GM19468 (cell line): ENCODE results near the gene SCGB1C2.
"Not testable (repeated sequence)": the region's sequence is repeated elsewhere in the genome, so short reads cannot be mapped to it uniquely, and the experiment has no call there.

Source experiments
- ATAC-seq: cut with Tn5 transposase; IDR thresholded peaks from one replicate; pipeline ENCODE4 v1.9.1; 2021; ENCODE audit warnings: mild to moderate bottlenecking, moderate library complexity, moderate number of reproducible peaks; ENCODE audit not compliant: unreplicated experiment; ENCODE audit errors: extremely low read depth

The SCGB1C2 gene

GRCh38 chr17:164303-165235 lies 27.2 kb downstream of the SCGB1C2 start:
- ATAC-seq = no peak

- ATAC-seq = no peak
Measured at GRCh38 chr17:165939-166338, 28.6 kb downstream of the SCGB1C2 start.

GRCh38 chr17:168614-169013 lies 31.2 kb downstream of the SCGB1C2 start:
- not testable (repeated sequence) for ATAC-seq

GRCh38 chr17:170130-170670 lies 32.8 kb downstream of the SCGB1C2 start:
- ATAC-seq = no peak

GRCh38 chr17:171871-172270 lies 34.5 kb downstream of the SCGB1C2 start:
- no peak for ATAC-seq

- no peak for ATAC-seq
Measured at GRCh38 chr17:172401-172800, 35.0 kb downstream of the SCGB1C2 start.

GRCh38 chr17:173166-173911 lies 36.0 kb downstream of the SCGB1C2 start:
- ATAC-seq = no peak

- no peak for ATAC-seq
Measured at GRCh38 chr17:177155-177554, 39.8 kb downstream of the SCGB1C2 start.

- ATAC-seq = no peak
Measured at GRCh38 chr17:177762-178161, 40.4 kb downstream of the SCGB1C2 start.

- ATAC-seq = no peak
Measured at GRCh38 chr17:178292-179065, 41.1 kb downstream of the SCGB1C2 start.

GRCh38 chr17:179066-179432 lies 41.7 kb downstream of the SCGB1C2 start:
- no peak for ATAC-seq

GRCh38 chr17:179781-180380 lies 42.5 kb downstream of the SCGB1C2 start:
- ATAC-seq = no peak

- ATAC-seq = no peak
Measured at GRCh38 chr17:180381-181244, 43.2 kb downstream of the SCGB1C2 start.

- no peak for ATAC-seq
Measured at GRCh38 chr17:181245-182049, 44.1 kb downstream of the SCGB1C2 start, which contains the start of gene DOC2B. TSS of gene DOC2B (minus strand) at chr17:181650. CDS start at chr17:181479, 171 bp downstream.

GRCh38 chr17:182050-182751 lies 44.8 kb downstream of the SCGB1C2 start:
- ATAC-seq = no peak

GRCh38 chr17:183021-183420 lies 45.7 kb downstream of the SCGB1C2 start:
- no peak for ATAC-seq

GRCh38 chr17:185445-186138 lies 48.2 kb downstream of the SCGB1C2 start:
- ATAC-seq = no peak
